Fibroblast of skin of right biceps (primary cell): ENCODE results near the gene LRRTM4.
"Not testable (repeated sequence)": the region's sequence is repeated elsewhere in the genome, so short reads cannot be mapped to it uniquely, and the experiment has no call there.

Experiments used
- DNase-seq: peaks from one replicate; pipeline ENCODE4 v3.0.0-alpha.2; 2013

LRRTM4 gene

GRCh38 chr2:76713312-76713711 lies 808.9 kb downstream of the LRRTM4 start:
- DNase-seq: no peak

- DNase-seq: no peak
Measured at GRCh38 chr2:76711490-76711889, 810.7 kb downstream of the LRRTM4 start.

DNA sequence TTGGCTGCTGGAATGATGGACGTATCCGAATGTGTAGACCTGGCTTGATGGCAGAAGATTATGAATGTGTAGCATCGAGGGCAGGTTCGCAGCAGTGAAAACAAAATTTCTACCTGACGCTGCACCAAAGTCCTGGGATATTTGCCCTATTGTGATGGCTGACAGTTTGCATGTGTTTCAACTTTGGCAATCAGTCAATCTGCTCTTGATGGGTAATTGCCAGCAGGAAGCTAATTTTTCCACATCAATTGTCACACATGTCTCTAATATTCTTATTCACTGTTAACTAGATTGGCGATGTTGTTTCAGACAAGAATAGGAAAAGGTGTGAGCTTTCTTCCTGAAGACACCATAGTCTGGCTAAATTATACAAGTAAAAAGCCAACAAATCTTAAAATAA lies 821.3 kb downstream of the LRRTM4 start:
- DNase-seq: no peak

- DNase-seq: not testable (repeated sequence)
Measured at GRCh38 chr2:76697998-76698713, 824.0 kb downstream of the LRRTM4 start.
